AG04449 (cell line): ENCODE measurements around the gene WDR83.

Experiments
- CTCF ChIA-PET: fragments of 350-600 bp; formaldehyde crosslinking; extraction: SDS; loops from one replicate; lab custom pipeline; 2021; ENCODE audit warnings: antibody characterized with exemption; lab: Yijun Ruan, JAX
- POLR2A ChIA-PET: fragments of 400-600, 350-600 bp; formaldehyde crosslinking; extraction: SDS; loops from one replicate; lab custom pipeline; 2020; ENCODE audit warnings: antibody characterized with exemption, inconsistent platforms; lab: Yijun Ruan, JAX
- DNase-seq: peaks from one replicate; pipeline ENCODE4 v3.0.0-alpha.2; 2010; ENCODE audit warnings: low read depth, low spot score
- H3K4me3 ChIP-seq: 2 replicates; pipeline ENCODE4 v1.5.1; 2011; ENCODE audit warnings: low read depth, mild to moderate bottlenecking, control low read depth, low read length
- CTCF ChIP-seq: IDR thresholded peaks from one replicate; pipeline ENCODE4 v1.5.1; 2011; ENCODE audit warnings: mild to moderate bottlenecking, moderate library complexity, low read length, control low read depth, inconsistent platforms; ENCODE audit not compliant: insufficient read depth; ENCODE audit errors: missing control alignments

Gene WDR83

GRCh38 chr19:12681074-12681987 lies 14.7 kb downstream of the WDR83 start, which contains the start of gene DHPS:
TSS of gene DHPS (minus strand) at chr19:12681880. CDS start at chr19:12681766, 114 bp downstream.
- POLR2A ChIA-PET: interaction anchor here (0.6 to 2.0 kb wide), 9 partner anchors 9 to 265 kb away, joined by 3 to 12 read pairs (median 4); partner anchors contain the start of genes FBXW9, MAN2B1 and THSD8
- H3K4me3 ChIP-seq: peak within 1 kb of the TSS; percentile 98
- peak; percentile 89 for DNase-seq
- CTCF ChIA-PET: interaction anchor here (1.5 to 12.2 kb wide), 4 partner anchors 9 to 167 kb away, joined by 5 to 224 read pairs (median 16); a partner anchor contains a TSS
- no peak for TF ChIP-seq CTCF

- no peak for TF ChIP-seq CTCF
These were observed 19.2 kb downstream of the WDR83 start for GRCh38 chr19:12685831-12686230.

GRCh38 chr19:12687496-12688196 lies 21.0 kb downstream of the WDR83 start, which contains the start of gene GNG14:
TSS of gene GNG14 (plus strand) at chr19:12687998. CDS start at chr19:12688049, 51 bp downstream.
- TF ChIP-seq CTCF: no peak
- no peak for DNase-seq

More at GRCh38 chr19:12685831-12686230, 19.2 kb downstream of the WDR83 start:
- H3K4me3 ChIP-seq: no peak overlapping the region
- POLR2A ChIA-PET: interaction anchor here (0.6 to 1.2 kb wide), 2 partner anchors 8 to 11 kb away, joined by 3 to 4 read pairs; partner anchors contain the start of gene FBXW9
- DNase-seq: no peak
- CTCF ChIA-PET: interaction anchor here (0.9 to 2.4 kb wide), 6 partner anchors 8 to 162 kb away, joined by 3 to 13 read pairs (median 4); no protein-coding TSS in a partner anchor

GRCh38 chr19:12689012-12689411 lies 22.4 kb downstream of the WDR83 start:
- POLR2A ChIA-PET: no interaction called here
- CTCF ChIA-PET: interaction anchor here (1.5 kb wide), 1 partner anchor 17 kb away, joined by 7 read pairs; no protein-coding TSS in a partner anchor
- no peak for DNase-seq
- no peak for TF ChIP-seq CTCF
- no peak overlapping the region for H3K4me3 ChIP-seq

More at GRCh38 chr19:12687496-12688196, 21.0 kb downstream of the WDR83 start, which contains the start of gene GNG14:
- POLR2A ChIA-PET: no interaction called here
- H3K4me3 ChIP-seq: no peak within 1 kb of the TSS
- CTCF ChIA-PET: no interaction called here

GRCh38 chr19:12689581-12690216 lies 23.1 kb downstream of the WDR83 start:
- no peak overlapping the region for H3K4me3 ChIP-seq
- TF ChIP-seq CTCF: no peak
- no peak for DNase-seq
- ChIA-PET CTCF (interaction anchor here (0.7 to 1.5 kb wide), 2 partner anchors 14 to 17 kb away, joined by 3 to 7 read pairs; no protein-coding TSS in a partner anchor), POLR2A (interaction anchor here (1.5 kb wide), 1 partner anchor 9 kb away, joined by 4 read pairs; no protein-coding TSS in a partner anchor)
